ENCODE measurements around the gene PPY. TPM values are rescaled to one million over a fixed set of nuclear protein-coding genes. Genes with fewer than 3 reads are reported as not detected.
"Not testable (repeated sequence)": the region's sequence is repeated elsewhere in the genome, so short reads cannot be mapped to it uniquely, and the experiment has no call there.

PPY gene
- total RNA-seq, 1 experiment from 2014 or later, result not detected

DNA sequence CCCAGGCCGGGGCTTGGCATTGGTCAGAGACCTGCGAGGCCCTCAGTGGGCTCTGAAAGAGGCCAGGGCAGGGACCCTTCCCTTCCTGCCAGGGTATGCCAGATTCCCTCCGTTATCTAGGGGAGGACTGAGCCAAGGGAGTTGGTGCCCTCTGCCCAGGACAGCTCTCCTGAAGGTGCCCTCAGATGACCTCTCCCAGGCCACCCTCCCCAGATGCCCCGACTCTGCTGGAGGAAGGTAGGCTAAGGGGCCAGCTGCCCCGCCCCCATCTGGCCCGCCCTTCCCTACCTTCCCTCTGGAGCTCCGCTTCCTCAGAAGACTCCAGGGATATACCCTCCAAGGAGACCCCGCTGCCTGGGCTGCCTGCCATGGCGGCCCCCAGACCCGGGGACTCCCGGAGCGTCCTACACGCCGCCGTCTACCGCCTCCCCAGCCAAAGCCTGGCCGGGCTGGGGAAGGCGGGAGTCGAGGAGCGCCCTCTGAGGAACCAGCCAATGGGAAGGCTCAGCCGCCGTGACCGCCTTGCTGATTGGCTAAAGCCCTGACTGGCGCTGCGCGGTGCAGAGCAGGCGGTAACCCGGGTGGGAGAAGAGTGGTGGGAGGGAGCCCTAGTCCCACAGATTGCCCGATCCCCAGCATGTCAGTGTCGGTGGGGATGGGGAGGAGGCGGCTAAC is 42.0 kb downstream of the PPY start:
- Mint-ChIP-seq H3K36me3 (ENCODE audit: insufficient read depth, unreplicated experiment) (peaks cover 7% of the 10 kb centered on the region), H3K27ac (ENCODE audit: unreplicated experiment) (peak overlapping the region; percentile 28), H3K9me3 (ENCODE audit: unreplicated experiment) (no peaks in the 10 kb centered on the region), H3K27me3 (ENCODE audit: insufficient read depth, unreplicated experiment) (peaks cover 8% of the 10 kb centered on the region), H3K4me3 (ENCODE audit: unreplicated experiment) (peak overlapping the region; percentile 82), H3K4me1 (ENCODE audit: low read depth, unreplicated experiment) (no peaks in the 10 kb centered on the region)
- ChIA-PET POLR2A (no interaction called here), CTCF (interaction anchor here (0.6 to 1.0 kb wide), 2 partner anchors 10 to 206 kb away, joined by 3 read pairs; no protein-coding TSS in a partner anchor)
- no peaks in the 10 kb centered on the region for H3K9me3 ChIP-seq
- no TSS peak for BruUV-seq (replicated peaks)
- peak overlapping the region; percentile 65 for H3K4me3 ChIP-seq (ENCODE audit: low read depth, low read length)
- peaks cover 7% of the 10 kb centered on the region for H3K4me1 ChIP-seq
- intact Hi-C loops (cut with micrococcal nuclease; ENCODE audit: unreplicated experiment), result loop anchor here (2.0 kb wide), 1 partner anchor 22 kb away; no protein-coding TSS in a partner anchor
- no peaks in the 10 kb centered on the region for H3K36me3 ChIP-seq (ENCODE audit: control insufficient read depth, insufficient read depth, low read length)
- peak; percentile 93 for DNase-seq
- H3K27me3 ChIP-seq (replicated peaks; ENCODE audit: control insufficient read depth, insufficient read depth, low read length), result no peaks in the 10 kb centered on the region
- TF ChIP-seq, protein P1, sequence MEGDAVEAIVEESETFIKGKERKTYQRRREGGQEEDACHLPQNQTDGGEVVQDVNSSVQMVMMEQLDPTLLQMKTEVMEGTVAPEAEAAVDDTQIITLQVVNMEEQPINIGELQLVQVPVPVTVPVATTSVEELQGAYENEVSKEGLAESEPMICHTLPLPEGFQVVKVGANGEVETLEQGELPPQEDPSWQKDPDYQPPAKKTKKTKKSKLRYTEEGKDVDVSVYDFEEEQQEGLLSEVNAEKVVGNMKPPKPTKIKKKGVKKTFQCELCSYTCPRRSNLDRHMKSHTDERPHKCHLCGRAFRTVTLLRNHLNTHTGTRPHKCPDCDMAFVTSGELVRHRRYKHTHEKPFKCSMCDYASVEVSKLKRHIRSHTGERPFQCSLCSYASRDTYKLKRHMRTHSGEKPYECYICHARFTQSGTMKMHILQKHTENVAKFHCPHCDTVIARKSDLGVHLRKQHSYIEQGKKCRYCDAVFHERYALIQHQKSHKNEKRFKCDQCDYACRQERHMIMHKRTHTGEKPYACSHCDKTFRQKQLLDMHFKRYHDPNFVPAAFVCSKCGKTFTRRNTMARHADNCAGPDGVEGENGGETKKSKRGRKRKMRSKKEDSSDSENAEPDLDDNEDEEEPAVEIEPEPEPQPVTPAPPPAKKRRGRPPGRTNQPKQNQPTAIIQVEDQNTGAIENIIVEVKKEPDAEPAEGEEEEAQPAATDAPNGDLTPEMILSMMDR (IDR thresholded peaks at IDR 0.05; ENCODE audit: insufficient read depth in 1 of 2, low read depth in 1 of 2, low read length in 1 of 2, severe bottlenecking in 1 of 2, unreplicated experiment in 1 of 2), result no peak

DNA sequence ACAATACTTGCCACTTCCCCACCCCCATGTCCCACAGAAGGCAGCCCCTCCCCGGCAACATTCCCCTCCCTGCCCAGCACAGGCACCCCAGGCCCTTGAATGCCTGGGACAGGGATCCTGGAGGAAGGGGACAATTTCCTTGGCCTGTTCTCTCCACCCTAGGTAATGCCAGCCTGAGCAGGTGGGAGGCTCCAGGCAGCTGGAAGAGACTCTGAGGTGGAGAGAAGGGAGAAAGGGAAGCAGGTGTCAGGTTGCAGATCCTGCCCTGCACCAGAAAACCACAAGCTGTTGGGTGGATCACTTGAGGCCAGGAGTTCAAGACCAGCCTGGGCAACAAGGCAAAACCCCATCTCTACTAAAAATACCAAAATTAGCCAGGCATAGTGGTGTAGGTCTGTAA is 43.8 kb downstream of the PPY start:
- intact Hi-C loops (cut with micrococcal nuclease; ENCODE audit: unreplicated experiment), result no loop called here
- POLR2A ChIA-PET, result no interaction called here
- no TSS peak for BruUV-seq (replicated peaks)

DNA sequence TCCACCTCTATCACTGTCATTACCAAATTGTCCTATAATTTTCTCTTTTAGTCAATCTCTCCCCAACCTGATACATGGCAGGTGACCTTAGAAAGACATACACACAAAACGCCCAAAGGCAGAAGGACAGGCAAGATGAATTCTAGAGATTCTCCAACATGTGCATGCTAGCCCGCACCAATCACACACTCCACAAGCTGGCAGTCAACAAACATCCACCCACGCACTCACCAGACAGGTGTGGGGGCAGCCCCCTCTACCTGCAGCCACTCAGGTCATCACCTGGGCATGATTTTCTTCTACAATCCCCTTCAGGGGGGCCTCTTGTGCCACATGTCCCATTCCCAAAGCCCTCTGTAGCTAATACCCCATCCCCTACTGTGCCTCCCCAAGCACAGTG is 44.4 kb downstream of the PPY start:
- ChIA-PET CTCF (interaction anchor here (1.0 kb wide), 1 partner anchor 12 kb away, joined by 3 read pairs; no protein-coding TSS in a partner anchor), POLR2A (no interaction called here)
- no TSS peak for BruUV-seq (replicated peaks)
- Histone ChIP-seq H3K27me3 (replicated peaks; ENCODE audit: control insufficient read depth, insufficient read depth, low read length) (no peaks in the 10 kb centered on the region), H3K4me1 (peaks cover 7% of the 10 kb centered on the region), H3K4me3 (ENCODE audit: low read depth, low read length) (no peak overlapping the region), H3K36me3 (ENCODE audit: control insufficient read depth, insufficient read depth, low read length) (no peaks in the 10 kb centered on the region), H3K9me3 (no peaks in the 10 kb centered on the region)
- Mint-ChIP-seq H3K4me3 (ENCODE audit: unreplicated experiment) (no peak overlapping the region), H3K36me3 (ENCODE audit: insufficient read depth, unreplicated experiment) (peaks cover 7% of the 10 kb centered on the region), H3K27ac (ENCODE audit: unreplicated experiment) (no peak overlapping the region), H3K27me3 (ENCODE audit: insufficient read depth, unreplicated experiment) (peaks cover 4% of the 10 kb centered on the region), H3K9me3 (ENCODE audit: unreplicated experiment) (no peaks in the 10 kb centered on the region), H3K4me1 (ENCODE audit: low read depth, unreplicated experiment) (no peaks in the 10 kb centered on the region)
- TF ChIP-seq, protein P1 (IDR thresholded peaks at IDR 0.05; ENCODE audit: insufficient read depth in 1 of 2, low read depth in 1 of 2, low read length in 1 of 2, severe bottlenecking in 1 of 2, unreplicated experiment in 1 of 2), result no peak
- intact Hi-C loops (cut with micrococcal nuclease; ENCODE audit: unreplicated experiment), result no loop called here
- DNase-seq, result no peak

More for the DNA sequence above, 43.8 kb downstream of the PPY start:
- Mint-ChIP-seq H3K36me3 (ENCODE audit: insufficient read depth, unreplicated experiment) (peaks cover 7% of the 10 kb centered on the region), H3K4me1 (ENCODE audit: low read depth, unreplicated experiment) (no peaks in the 10 kb centered on the region), H3K27ac (ENCODE audit: unreplicated experiment) (no peak overlapping the region), H3K4me3 (ENCODE audit: unreplicated experiment) (no peak overlapping the region), H3K9me3 (ENCODE audit: unreplicated experiment) (no peaks in the 10 kb centered on the region), H3K27me3 (ENCODE audit: insufficient read depth, unreplicated experiment) (peaks cover 4% of the 10 kb centered on the region)
- Histone ChIP-seq H3K36me3 (ENCODE audit: control insufficient read depth, insufficient read depth, low read length) (no peaks in the 10 kb centered on the region), H3K9me3 (no peaks in the 10 kb centered on the region), H3K27me3 (replicated peaks; ENCODE audit: control insufficient read depth, insufficient read depth, low read length) (no peaks in the 10 kb centered on the region), H3K4me1 (peaks cover 7% of the 10 kb centered on the region), H3K4me3 (ENCODE audit: low read depth, low read length) (no peak overlapping the region)
- TF ChIP-seq, protein P1 (IDR thresholded peaks at IDR 0.05; ENCODE audit: insufficient read depth in 1 of 2, low read depth in 1 of 2, low read length in 1 of 2, severe bottlenecking in 1 of 2, unreplicated experiment in 1 of 2), result no peak
- DNase-seq, result no peak
- CTCF ChIA-PET, result interaction anchor here (1.0 kb wide), 1 partner anchor 12 kb away, joined by 3 read pairs; no protein-coding TSS in a partner anchor

DNA sequence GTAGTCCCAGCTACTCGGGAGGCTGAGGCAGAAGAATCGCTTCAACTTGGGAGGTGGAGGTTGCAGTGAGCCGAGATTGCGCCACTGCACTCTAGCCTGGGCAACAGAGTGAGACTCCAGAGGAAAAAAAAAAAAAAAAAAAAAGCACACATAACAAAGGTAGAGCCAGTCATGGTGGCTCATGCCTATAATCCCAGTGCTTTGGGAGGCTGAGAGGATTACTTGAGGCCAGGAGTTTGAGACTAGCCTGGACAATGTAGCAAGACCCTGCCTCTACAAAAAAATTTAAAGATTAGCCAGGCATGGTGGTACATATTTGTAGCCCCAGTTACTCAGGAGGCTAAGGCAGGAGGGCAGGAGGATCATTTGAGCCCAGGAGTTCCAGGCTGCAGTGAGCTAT is 47.8 kb downstream of the PPY start:
- H3K4me3 Mint-ChIP-seq (ENCODE audit: unreplicated experiment); H3K36me3 Mint-ChIP-seq (ENCODE audit: insufficient read depth, unreplicated experiment); CTCF ChIA-PET; BruUV-seq (replicated peaks); POLR2A ChIA-PET; H3K9me3 ChIP-seq; H3K4me1 Mint-ChIP-seq (ENCODE audit: low read depth, unreplicated experiment); H3K4me3 ChIP-seq (ENCODE audit: low read depth, low read length); H3K27me3 ChIP-seq (replicated peaks; ENCODE audit: control insufficient read depth, insufficient read depth, low read length); DNase-seq; H3K27me3 Mint-ChIP-seq (ENCODE audit: insufficient read depth, unreplicated experiment); H3K4me1 ChIP-seq; H3K27ac Mint-ChIP-seq (ENCODE audit: unreplicated experiment); H3K9me3 Mint-ChIP-seq (ENCODE audit: unreplicated experiment); H3K36me3 ChIP-seq (ENCODE audit: control insufficient read depth, insufficient read depth, low read length); intact Hi-C loops (cut with micrococcal nuclease; ENCODE audit: unreplicated experiment): not testable (repeated sequence)

All from Caco-2 (cell line).